NCI-H1092 treated with DMSO at 0.1 percent for 48 hours (cell line): ENCODE measurements around the gene HELZ.
"Not testable (repeated sequence)": the region's sequence is repeated elsewhere in the genome, so short reads cannot be mapped to it uniquely, and the experiment has no call there.

Experiments
- DNase-seq: peaks from one replicate; lab custom pipeline; 2025; lab: John Stamatoyannopoulos, UW

The HELZ gene

DNA sequence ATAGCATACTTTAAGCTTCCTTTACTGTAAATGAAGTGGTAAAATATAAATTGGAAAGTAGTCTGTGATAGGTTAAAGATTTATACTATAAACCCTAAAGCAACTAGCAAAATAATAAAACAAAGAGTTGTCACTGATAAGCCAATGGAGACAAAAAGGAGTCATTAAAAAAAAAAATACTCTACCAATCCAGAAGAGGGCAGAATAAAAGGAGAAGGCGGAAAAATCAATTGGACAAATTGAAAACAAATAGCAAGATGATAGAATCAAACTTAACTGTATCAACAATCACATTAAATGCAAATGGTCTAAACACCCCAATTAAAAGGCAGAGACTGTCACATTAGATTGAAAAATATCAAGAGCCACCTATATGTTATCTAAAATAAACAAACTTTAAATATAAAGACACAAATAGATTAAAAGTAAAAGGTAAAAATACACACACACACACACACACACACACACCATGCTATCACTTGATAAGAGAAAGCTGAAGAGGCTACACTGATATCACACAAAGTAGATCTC lies 128.9 kb downstream of the HELZ start:
- no peak for DNase-seq

GRCh38 chr17:67115401-67115800 lies 129.6 kb downstream of the HELZ start:
- DNase-seq: no peak

DNA sequence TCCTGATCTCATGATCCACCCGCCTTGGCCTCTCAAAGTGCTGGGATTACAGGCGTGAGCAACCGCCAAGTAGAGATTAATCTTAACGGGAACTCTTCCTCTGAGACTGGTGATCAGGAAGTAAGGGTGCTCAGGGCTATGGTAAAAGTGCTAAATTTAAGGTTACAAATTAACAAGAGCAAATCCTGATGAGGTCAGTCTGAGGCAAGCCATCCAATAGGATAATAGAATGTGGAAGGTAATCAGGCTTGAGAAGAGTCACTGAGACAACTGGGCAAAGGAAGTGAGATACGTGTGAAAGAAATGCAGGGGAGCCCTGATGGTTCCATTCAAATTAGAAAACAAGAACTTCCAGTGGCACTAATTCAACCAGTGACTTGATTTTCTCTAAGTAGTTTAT lies 131.5 kb downstream of the HELZ start:
- no peak for DNase-seq

GRCh38 chr17:67111808-67112207 lies 133.2 kb downstream of the HELZ start:
- DNase-seq: no peak

DNA sequence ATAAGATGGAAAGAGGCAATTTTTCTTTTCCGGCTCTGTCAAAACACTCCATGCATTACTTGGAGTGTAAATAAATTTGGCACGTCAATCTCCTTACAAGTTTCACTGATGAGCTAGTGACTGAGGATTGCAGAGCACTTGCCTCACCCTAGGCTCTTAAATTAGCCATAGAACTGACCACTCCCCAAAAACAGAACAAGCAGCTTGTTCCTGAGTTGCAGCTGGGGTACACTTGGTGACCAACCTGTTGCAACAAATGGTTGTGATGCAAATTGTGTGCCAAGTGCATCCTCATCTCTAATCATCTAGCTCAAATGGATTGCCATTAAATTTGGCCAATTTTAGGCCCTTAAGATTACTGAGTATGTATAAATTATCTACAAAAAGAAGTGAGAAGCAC lies 133.7 kb downstream of the HELZ start:
- no peak for DNase-seq

- no peak for DNase-seq
Observed at GRCh38 chr17:67110619-67111018, 134.4 kb downstream of the HELZ start.

- no peak for DNase-seq
Observed at GRCh38 chr17:67109111-67109510, 135.9 kb downstream of the HELZ start.

- DNase-seq: no peak
Observed at GRCh38 chr17:67107811-67108775, 136.9 kb downstream of the HELZ start.

- DNase-seq: no peak
Observed at GRCh38 chr17:67107171-67107570, 137.8 kb downstream of the HELZ start.

- no peak for DNase-seq
Observed at GRCh38 chr17:67105213-67105612, 139.8 kb downstream of the HELZ start.

GRCh38 chr17:67104641-67105040 lies 140.4 kb downstream of the HELZ start:
- not testable (repeated sequence) for DNase-seq

GRCh38 chr17:67098006-67098405 lies 147.0 kb downstream of the HELZ start:
- DNase-seq: no peak

GRCh38 chr17:67096609-67097008 lies 148.4 kb downstream of the HELZ start:
- DNase-seq: no peak

GRCh38 chr17:67095803-67096202 lies 149.2 kb downstream of the HELZ start:
- DNase-seq: no peak

DNA sequence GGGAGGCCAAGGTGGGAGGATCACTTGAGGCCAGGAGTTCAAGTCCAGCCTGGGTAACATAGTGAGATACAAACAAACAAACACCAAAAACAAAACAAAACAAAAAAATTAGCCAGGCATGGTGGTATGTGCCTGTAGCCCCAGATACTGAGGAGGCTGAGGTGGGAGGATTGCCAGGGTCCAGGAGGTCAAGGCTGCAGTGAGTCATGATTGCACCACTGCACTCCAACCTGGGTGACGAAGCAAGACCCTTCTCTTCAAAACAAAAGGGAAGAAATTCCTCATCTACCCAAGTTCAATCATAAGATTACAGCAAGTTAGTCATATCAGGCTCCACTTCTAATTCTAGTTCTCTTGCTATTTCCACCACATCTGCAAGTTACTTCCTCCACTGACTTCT lies 149.7 kb downstream of the HELZ start:
- DNase-seq: not testable (repeated sequence)

DNA sequence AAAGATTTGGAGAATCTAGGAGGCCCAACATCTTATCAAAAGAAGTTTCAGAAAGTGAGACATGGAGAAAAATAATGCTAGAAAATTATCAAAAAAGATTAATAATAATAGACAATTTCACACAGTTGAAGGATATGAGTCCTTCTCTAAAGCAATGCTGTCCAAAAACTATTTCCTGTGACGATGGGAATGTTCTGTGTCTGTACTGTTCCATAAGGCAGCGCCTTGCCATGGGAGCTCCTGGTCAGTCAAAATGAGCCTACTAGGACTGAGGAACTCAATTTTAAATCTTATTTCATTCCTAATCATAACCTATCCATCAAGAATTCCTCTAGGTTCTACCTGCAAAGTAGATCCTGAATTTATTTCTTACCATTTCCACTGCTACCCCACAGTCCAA lies 151.6 kb downstream of the HELZ start:
- DNase-seq: no peak

- not testable (repeated sequence) for DNase-seq
Observed at GRCh38 chr17:67092710-67093109, 152.3 kb downstream of the HELZ start.

GRCh38 chr17:67092291-67092690 lies 152.7 kb downstream of the HELZ start:
- DNase-seq: no peak

GRCh38 chr17:67090341-67090740 lies 154.7 kb downstream of the HELZ start:
- no peak for DNase-seq

- no peak for DNase-seq
Observed at GRCh38 chr17:67088639-67089038, 156.4 kb downstream of the HELZ start.

DNA sequence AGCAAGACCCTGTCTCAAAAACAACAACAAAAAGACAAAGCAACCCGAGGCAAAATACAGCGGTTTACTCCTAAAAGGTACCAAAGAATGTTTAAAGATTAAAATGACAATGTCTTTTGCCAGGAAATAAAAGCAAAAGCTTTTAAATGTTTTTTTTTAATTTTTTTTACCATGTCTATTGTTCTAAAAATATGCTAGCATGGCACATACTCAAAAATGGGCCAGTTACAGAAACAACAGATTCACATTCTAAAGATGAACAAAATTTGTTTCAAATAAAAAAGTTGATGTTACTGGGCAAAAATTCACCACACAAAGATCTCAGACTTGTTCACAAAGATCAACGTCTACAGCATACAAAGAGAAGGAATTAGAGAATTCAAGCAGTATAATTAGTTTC lies 159.6 kb downstream of the HELZ start:
- DNase-seq: no peak

DNA sequence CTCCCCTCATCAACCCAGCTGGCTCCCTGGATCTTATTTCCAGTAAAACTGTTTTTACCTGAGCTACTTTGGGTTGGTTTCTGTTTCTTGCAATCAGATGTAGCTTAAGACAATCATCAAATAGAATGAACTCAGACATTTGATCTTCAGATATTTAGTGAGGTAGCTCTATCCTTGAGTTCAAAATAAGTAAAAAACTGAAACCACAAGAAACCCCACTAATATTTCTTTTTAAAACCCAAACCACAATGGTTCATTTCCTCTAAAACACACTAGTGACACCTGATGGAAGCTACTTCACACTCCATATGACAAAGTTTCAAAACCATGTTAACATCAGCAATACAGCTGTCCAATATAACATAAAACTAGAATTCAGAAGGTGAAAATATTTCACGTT lies 162.9 kb downstream of the HELZ start:
- DNase-seq: no peak

- no peak for DNase-seq
Observed at GRCh38 chr17:67080804-67081203, 164.2 kb downstream of the HELZ start.

GRCh38 chr17:67079491-67079890 lies 165.5 kb downstream of the HELZ start:
- no peak for DNase-seq
